Peyer's patch (tissue), 4 donors: Measurements from ENCODE around the gene MORC1. TPM values are rescaled to one million over a fixed set of nuclear protein-coding genes. Genes with fewer than 3 reads are reported as not detected.

Experiments used
- DNase-seq, 3 donors: peaks; one replicate each; pipeline ENCODE4 v3.0.0-alpha.2; 2017 to 2019
- H3K27ac ChIP-seq, 4 donors: fragments of 200-600 bp; sonication (generic); one replicate each; pipeline ENCODE4 v1.5.1; 2016 to 2019
- H3K27me3 ChIP-seq, 2 donors: fragments of 200-600 bp; sonication (generic); one replicate each; pipeline ENCODE4 v1.5.1; 2019
- H3K36me3 ChIP-seq, 3 donors: fragments of 200-600 bp; sonication (generic); one replicate each; pipeline ENCODE4 v1.5.1; 2016 to 2019
- H3K4me1 ChIP-seq, 4 donors: fragments of 200-600 bp; sonication (generic); one replicate each; pipeline ENCODE4 v1.5.1; 2016 to 2019
- H3K4me3 ChIP-seq, 4 donors: fragments of 200-600 bp; sonication (generic); 1 replicate in 3 of 4; 2 replicates in 1 of 4; pipeline ENCODE4 v1.5.1; 2016 to 2019; ENCODE audit warnings: mild to moderate bottlenecking in 1 of 4
- H3K9me3 ChIP-seq, 4 donors: fragments of 200-600 bp; sonication (generic); one replicate each; pipeline ENCODE4 v1.5.1; 2016 to 2019; ENCODE audit warnings: mild to moderate bottlenecking in 1 of 4
- POLR2A ChIP-seq, 2 donors: fragments of 450-650 bp; IDR thresholded peaks; one replicate each; pipeline ENCODE4 v1.5.1; 2017; ENCODE audit warnings: antibody characterized with exemption in 2 of 2, mild to moderate bottlenecking in 2 of 2, moderate library complexity in 2 of 2
- small RNA-seq, 2 donors: library from RNA; depleted of rRNA; stranded (forward); fragments of <200 nt; gene quantifications; one replicate each; pipeline ENCODE3, GENCODE V24; 2016
- total RNA-seq, 4 donors: library from RNA; depleted of rRNA; stranded (reverse); fragments of >200 nt; gene quantifications; one replicate each; pipeline ENCODE4 v1.1.0, GENCODE V29; 2016
- TF ChIP-seq, protein P1 (sequence below), 6 experiments: fragments of 450-650 bp in 4 of 6; fragments of 200-600 bp in 2 of 6; sonication (generic) in 1 of 6; IDR thresholded peaks; one replicate each; pipeline ENCODE4 v1.5.1; 2017 to 2019; ENCODE audit warnings: antibody characterized with exemption in 6 of 6, mild to moderate bottlenecking in 3 of 6, moderate library complexity in 1 of 6

The MORC1 gene
- total RNA-seq, 4 donors from 2014 or later = 0.54 TPM; not detected in 3

DNA sequence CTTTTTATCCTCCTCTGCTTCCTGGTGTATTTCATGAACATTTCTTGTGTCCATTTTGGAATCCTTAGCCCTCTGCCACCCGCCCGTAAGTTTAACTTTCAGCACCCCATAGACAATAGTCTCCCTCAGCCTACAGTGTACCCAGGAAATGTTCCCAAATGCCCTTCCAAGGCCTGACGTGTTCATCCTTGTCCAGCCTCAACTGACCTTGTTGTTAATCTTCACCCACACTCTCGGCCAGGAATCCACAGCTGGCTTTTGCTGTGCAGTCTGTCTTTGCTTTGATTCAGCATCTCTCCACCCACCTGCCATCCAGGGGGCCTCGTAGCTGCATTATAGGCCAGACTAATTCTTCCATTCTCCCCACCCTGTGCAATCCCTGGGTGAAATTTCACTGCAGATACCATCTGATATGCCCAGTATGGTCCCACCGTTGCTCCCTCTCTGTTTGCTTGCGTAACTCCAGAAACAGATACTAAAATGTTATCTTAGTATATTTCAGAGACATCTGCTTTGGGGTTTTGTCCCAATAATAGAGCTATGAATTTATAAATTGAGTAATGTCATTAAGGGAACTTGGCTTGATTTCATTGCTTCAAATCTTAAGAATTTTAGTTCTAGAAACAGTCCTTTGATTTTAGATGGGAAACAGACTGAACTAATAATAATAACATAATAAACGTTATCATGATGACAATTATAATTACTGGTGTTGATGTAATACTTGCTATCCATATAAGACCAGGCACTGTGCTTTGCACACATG lies 180.8 kb downstream of the MORC1 start:
- Histone ChIP-seq H3K4me1 (no peaks in the 10 kb centered on the region), H3K9me3 (no peaks in the 10 kb centered on the region), H3K27ac (no peak overlapping the region), H3K27me3 (no peaks in the 10 kb centered on the region), H3K4me3 (no peak overlapping the region), H3K36me3 (no peaks in the 10 kb centered on the region)
- no peak for DNase-seq
- no peak for TF ChIP-seq POLR2A (IDR thresholded peaks at IDR 0.05)
- TF ChIP-seq, protein P1, sequence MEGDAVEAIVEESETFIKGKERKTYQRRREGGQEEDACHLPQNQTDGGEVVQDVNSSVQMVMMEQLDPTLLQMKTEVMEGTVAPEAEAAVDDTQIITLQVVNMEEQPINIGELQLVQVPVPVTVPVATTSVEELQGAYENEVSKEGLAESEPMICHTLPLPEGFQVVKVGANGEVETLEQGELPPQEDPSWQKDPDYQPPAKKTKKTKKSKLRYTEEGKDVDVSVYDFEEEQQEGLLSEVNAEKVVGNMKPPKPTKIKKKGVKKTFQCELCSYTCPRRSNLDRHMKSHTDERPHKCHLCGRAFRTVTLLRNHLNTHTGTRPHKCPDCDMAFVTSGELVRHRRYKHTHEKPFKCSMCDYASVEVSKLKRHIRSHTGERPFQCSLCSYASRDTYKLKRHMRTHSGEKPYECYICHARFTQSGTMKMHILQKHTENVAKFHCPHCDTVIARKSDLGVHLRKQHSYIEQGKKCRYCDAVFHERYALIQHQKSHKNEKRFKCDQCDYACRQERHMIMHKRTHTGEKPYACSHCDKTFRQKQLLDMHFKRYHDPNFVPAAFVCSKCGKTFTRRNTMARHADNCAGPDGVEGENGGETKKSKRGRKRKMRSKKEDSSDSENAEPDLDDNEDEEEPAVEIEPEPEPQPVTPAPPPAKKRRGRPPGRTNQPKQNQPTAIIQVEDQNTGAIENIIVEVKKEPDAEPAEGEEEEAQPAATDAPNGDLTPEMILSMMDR (IDR thresholded peaks at IDR 0.05) = no peak

DNA sequence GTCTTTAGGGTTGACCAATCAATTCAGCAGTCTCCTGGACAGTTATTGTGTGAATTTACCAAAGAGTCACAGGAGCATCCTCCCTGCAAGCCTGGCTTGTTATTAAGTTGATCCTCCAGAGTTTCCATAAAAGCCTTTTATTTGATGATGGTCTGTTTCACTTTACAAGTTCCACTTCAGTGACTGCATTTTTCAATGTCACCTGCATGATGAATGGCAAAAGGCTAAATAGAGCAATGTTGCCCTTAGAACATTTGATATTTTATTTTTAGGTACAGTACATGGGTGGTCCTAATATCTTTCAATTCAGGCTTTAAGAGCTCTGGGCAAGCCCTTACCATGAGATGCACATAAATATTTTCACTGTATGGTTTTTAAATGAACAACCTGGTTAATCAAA lies 186.9 kb downstream of the MORC1 start:
- no peak for DNase-seq
- H3K27ac ChIP-seq = no peak overlapping the region
- H3K9me3 ChIP-seq = no peaks in the 10 kb centered on the region
- no peak overlapping the region for H3K4me3 ChIP-seq
- H3K4me1 ChIP-seq = no peaks in the 10 kb centered on the region
- no peaks in the 10 kb centered on the region for H3K36me3 ChIP-seq
- TF ChIP-seq, protein P1 (IDR thresholded peaks at IDR 0.05) = no peak
- no peak for TF ChIP-seq POLR2A (IDR thresholded peaks at IDR 0.05)
- no peaks in the 10 kb centered on the region for H3K27me3 ChIP-seq

DNA sequence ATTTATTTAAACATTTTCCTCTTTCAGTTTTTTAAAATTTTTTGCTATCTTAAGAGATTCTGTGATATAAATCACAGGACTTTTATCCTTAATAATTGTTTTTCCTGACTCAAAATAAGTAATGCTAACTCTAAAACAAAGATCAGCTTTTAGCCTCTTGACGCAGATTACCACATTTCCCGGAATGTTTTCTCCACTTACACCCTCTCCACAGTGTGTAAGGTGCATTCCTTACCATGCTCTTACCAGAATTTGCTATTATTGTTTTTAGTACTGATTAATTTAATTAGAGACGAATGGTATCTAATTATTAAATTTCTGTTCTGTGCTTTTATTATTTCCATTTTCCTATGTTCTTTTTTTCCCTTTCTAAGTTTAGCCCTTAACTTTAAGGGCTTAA lies 199.1 kb downstream of the MORC1 start:
- no peaks in the 10 kb centered on the region for H3K36me3 ChIP-seq
- H3K27ac ChIP-seq = no peak overlapping the region
- no peaks in the 10 kb centered on the region for H3K4me1 ChIP-seq
- DNase-seq = no peak
- H3K9me3 ChIP-seq = no peaks in the 10 kb centered on the region
- no peaks in the 10 kb centered on the region for H3K27me3 ChIP-seq
- no peak for TF ChIP-seq POLR2A (IDR thresholded peaks at IDR 0.05)
- no peak overlapping the region for H3K4me3 ChIP-seq

DNA sequence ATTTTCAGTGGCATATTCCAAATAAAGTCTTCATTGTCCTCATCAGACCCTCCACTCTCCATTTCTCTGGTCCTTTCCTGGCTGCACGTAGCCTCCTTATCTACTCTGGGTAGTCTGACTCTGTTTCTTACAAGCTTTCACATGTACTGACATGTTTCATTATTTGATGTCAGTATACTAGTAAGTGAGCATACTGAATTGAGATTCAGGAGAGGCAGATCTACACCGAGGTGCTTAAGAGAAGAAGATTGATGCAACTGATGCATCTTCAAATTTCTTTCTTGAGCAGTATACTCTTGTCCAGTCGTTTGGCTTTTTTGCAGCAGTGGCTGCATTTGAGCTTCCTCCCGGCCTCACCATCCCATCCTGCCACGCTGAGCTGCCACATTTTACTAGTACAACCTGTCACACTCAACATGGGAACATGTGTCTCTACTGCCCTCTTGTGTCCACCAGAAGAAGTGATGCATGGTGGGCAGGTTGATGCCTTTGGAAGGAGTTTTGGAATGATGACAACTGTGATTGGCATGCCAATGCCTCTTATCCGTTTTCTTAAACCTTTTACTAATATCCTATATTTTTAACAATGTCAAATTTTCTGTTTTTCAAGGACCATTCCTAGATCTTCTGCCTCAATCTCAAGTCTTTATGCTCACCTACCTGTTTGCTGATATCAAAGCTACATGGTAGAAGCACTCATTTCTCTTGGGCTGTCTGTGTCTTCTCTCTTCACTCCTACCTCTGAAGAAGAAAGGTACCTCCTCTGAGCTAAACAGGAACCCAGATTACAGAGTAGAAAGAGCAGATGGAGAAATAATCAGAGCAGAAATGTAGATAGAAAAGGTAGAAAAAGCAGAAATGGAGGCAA lies 202.9 kb downstream of the MORC1 start:
- H3K9me3 ChIP-seq = no peaks in the 10 kb centered on the region
- H3K36me3 ChIP-seq = no peaks in the 10 kb centered on the region
- peak in 2 of 3 donors; percentile 36 to 81 for DNase-seq
- TF ChIP-seq, protein P1 (IDR thresholded peaks at IDR 0.05) = peak; percentile 29 to 91 (median 80)
- no peak for TF ChIP-seq POLR2A (IDR thresholded peaks at IDR 0.05)
- H3K27me3 ChIP-seq = no peaks in the 10 kb centered on the region
- no peaks in the 10 kb centered on the region for H3K4me1 ChIP-seq
- no peak overlapping the region for H3K4me3 ChIP-seq
- no peak overlapping the region for H3K27ac ChIP-seq

DNA sequence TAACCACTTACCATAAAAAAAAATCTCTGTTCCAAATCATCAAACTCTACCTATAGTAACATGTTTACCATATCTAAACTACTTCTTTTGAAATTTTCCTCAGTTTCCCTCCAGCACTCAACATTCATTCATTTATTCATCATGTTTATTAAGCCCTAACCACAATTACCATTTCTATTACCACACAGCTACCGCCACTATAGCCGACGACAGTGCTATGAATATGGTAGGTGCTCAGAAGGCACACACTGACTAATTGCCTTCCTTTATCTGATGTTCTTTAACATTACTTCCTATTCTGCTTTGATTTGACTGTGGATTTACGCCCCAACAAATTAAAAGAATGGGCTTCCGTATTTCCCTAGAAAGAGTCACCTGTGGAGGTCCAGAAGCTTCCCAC lies 208.1 kb downstream of the MORC1 start:
- Histone ChIP-seq H3K4me3 (no peak overlapping the region), H3K36me3 (no peaks in the 10 kb centered on the region), H3K9me3 (no peaks in the 10 kb centered on the region), H3K27ac (no peak overlapping the region), H3K27me3 (no peaks in the 10 kb centered on the region), H3K4me1 (no peaks in the 10 kb centered on the region)
- no peak for TF ChIP-seq POLR2A (IDR thresholded peaks at IDR 0.05)
- TF ChIP-seq, protein P1 (IDR thresholded peaks at IDR 0.05) = no peak
- DNase-seq = no peak

Small RNAs within 50 kb of the gene (small RNA-seq; reads per million reads assigned to genes)
- 0 reads per million in 2 donors for gene RF00012

Other genes with a start within 250 kb of the MORC1 start
- gene GUCA1C, start 164.3 kb downstream of the MORC1 start, total RNA-seq = not detected
- gene C3orf85, start 18.6 kb upstream of the MORC1 start, total RNA-seq = 100 to 1,000 TPM in 1 of 4 donors, 10 to 100 TPM in 2, 1 to 10 TPM in 1; 6.6 to 174 (median 85.8) TPM
- not detected for gene DPPA2, start 198.4 kb upstream of the MORC1 start, total RNA-seq
- not detected for gene DPPA4, start 219.4 kb upstream of the MORC1 start, total RNA-seq